Tibial nerve (tissue), 3 donors: ENCODE results near the gene KCNK3.

ENCODE experiments used
- CTCF ChIP-seq, 5 experiments: fragments of 200-600 bp in 3 of 5; fragments of 450-650 bp in 2 of 5; sonication (generic) in 3 of 5; IDR thresholded peaks; one replicate each; pipeline ENCODE4 v1.5.1; 2016 to 2019; ENCODE audit warnings: antibody characterized with exemption in 5 of 5, mild to moderate bottlenecking in 3 of 5, moderate library complexity in 2 of 5
- POLR2A ChIP-seq, 2 donors: fragments of 450-650 bp; IDR thresholded peaks; one replicate each; pipeline ENCODE4 v1.6.1; 2017; ENCODE audit warnings: antibody characterized with exemption in 2 of 2, mild to moderate bottlenecking in 2 of 2, moderate library complexity in 2 of 2

GRCh38 chr2:26691881-26692278, 642 bp upstream of the KCNK3 start:
- TF ChIP-seq POLR2A (IDR thresholded peaks at IDR 0.05) (no peak), CTCF (IDR thresholded peaks at IDR 0.05) (no peak)
